HCT116 (cell line): ENCODE data around the gene GALNT14. TPM values are rescaled to one million over a fixed set of nuclear protein-coding genes. Genes with fewer than 3 reads are reported as not detected.

ENCODE experiments used
- ATAC-seq: fragments of 200-7000 bp; cut with Tn5 transposase; 2 replicates; pipeline ENCODE4 v1.9.1; 2020; ENCODE audit warnings: mild to moderate bottlenecking, moderate library complexity
- BruUV-seq: library from RNA; stranded (reverse); fragments of 400-500 nt; replicated peaks from 2 replicates; lab custom pipeline; 2021; lab: Mats Ljungman, UMichigan
- CTCF ChIA-PET: fragments of 300-600 bp; sonication (Branson Sonifier 250); formaldehyde crosslinking; loops from one replicate; lab custom pipeline; 2021; ENCODE audit warnings: antibody characterized with exemption; lab: Charles Lee
- POLR2A ChIA-PET: fragments of 300-600, 350-600 bp; sonication (Branson Sonifier 250); formaldehyde crosslinking; loops from one replicate; lab custom pipeline; 2021; ENCODE audit warnings: antibody characterized with exemption; lab: Charles Lee
- RAD21 ChIA-PET, 2 experiments: fragments of 300-600 bp; sonication (Branson Sonifier 250); formaldehyde crosslinking; loops; one replicate each; lab custom pipeline; 2023; ENCODE audit warnings: low total read pairs in 2 of 2; ENCODE audit not compliant: uncharacterized antibody in 2 of 2, unreplicated experiment in 2 of 2, low non-redundant PET in 1 of 2; lab: Charles Lee
- DNase-seq: peaks from one replicate; pipeline ENCODE4 v3.0.0-alpha.2; 2010; ENCODE audit warnings: low read depth, low spot score
- H2AFZ ChIP-seq: fragments of 200-600 bp; shearing (Covaris generic), sonication (generic); 2 replicates; pipeline ENCODE4 v1.6.1; 2017; ENCODE audit warnings: low read depth, mixed run types, mixed read lengths, antibody characterized with exemption, low read length; ENCODE audit not compliant: poor library complexity, severe bottlenecking
- H3K27ac ChIP-seq: 2 replicates; pipeline ENCODE4 v1.5.1; 2012; ENCODE audit warnings: low read depth, low read length
- H3K27me3 ChIP-seq: fragments of 200-600 bp; sonication (generic); 2 replicates; pipeline ENCODE4 v1.6.1; 2016; ENCODE audit warnings: mixed run types, low read length, mixed read lengths; ENCODE audit not compliant: insufficient read depth
- H3K36me3 ChIP-seq, 2 experiments: fragments of 200-500 bp in 1 of 2; fragments of 200-600 bp in 1 of 2; sonication (Bioruptor generic) in 1 of 2; sonication (generic) in 1 of 2; 2 replicates each; pipeline versions ENCODE4 v1.5.1 to v1.6.1; 2014 to 2016; ENCODE audit warnings: low read length in 2 of 2, inconsistent platforms in 1 of 2, mixed read lengths in 1 of 2, mixed run types in 1 of 2; ENCODE audit not compliant: insufficient read depth in 2 of 2, control insufficient read depth in 1 of 2
- H3K4me1 ChIP-seq, 2 experiments: fragments of 200-600 bp in 1 of 2; sonication (generic) in 1 of 2; 2 replicates each; pipeline versions ENCODE4 v1.5.1 to v1.6.1; 2012 to 2017; ENCODE audit warnings: low read length in 2 of 2, inconsistent platforms in 1 of 2, mild to moderate bottlenecking in 1 of 2, mixed read lengths in 1 of 2, mixed run types in 1 of 2, moderate library complexity in 1 of 2; ENCODE audit not compliant: insufficient read depth in 2 of 2, control insufficient read depth in 1 of 2
- H3K4me2 ChIP-seq: fragments of 200-600 bp; sonication (generic); 2 replicates; pipeline ENCODE4 v1.6.1; 2017; ENCODE audit warnings: mixed run types, low read length, mixed read lengths
- H3K4me3 ChIP-seq, 2 experiments: fragments of 200-600 bp in 1 of 2; sonication (generic) in 1 of 2; replicated peaks in 1 of 2; 2 replicates each; pipeline ENCODE4 v1.5.1; 2011 to 2016; ENCODE audit warnings: low read length in 2 of 2, control low read depth in 1 of 2, low read depth in 1 of 2, mild to moderate bottlenecking in 1 of 2, mixed read lengths in 1 of 2, mixed run types in 1 of 2
- H3K79me2 ChIP-seq: fragments of 200-600 bp; sonication (generic); 2 replicates; pipeline ENCODE4 v1.6.1; 2017; ENCODE audit warnings: mild to moderate bottlenecking, mixed run types, low read length, moderate library complexity, mixed read lengths; ENCODE audit not compliant: insufficient read depth
- H3K9ac ChIP-seq: fragments of 200-600 bp; sonication (generic); 2 replicates; pipeline ENCODE4 v1.6.1; 2016; ENCODE audit warnings: low read length, mixed read lengths
- H3K9me2 ChIP-seq: fragments of 200-600 bp; sonication (generic), shearing (Covaris generic); 2 replicates; pipeline ENCODE4 v1.6.1; 2017; ENCODE audit warnings: mixed run types, mild to moderate bottlenecking, moderate library complexity; ENCODE audit not compliant: insufficient read depth
- H3K9me3 ChIP-seq, 2 experiments: fragments of 200-500 bp in 1 of 2; fragments of 200-600 bp in 1 of 2; sonication (Bioruptor generic) in 1 of 2; sonication (generic) in 1 of 2; 2 replicates each; pipeline ENCODE4 v1.6.1; 2014 to 2017; ENCODE audit warnings: low read length in 2 of 2, mixed read lengths in 2 of 2, inconsistent platforms in 1 of 2, low read depth in 1 of 2, mild to moderate bottlenecking in 1 of 2, mixed run types in 1 of 2, moderate library complexity in 1 of 2; ENCODE audit not compliant: control insufficient read depth in 1 of 2, insufficient read depth in 1 of 2
- H4K20me1 ChIP-seq: fragments of 200-600 bp; sonication (generic), shearing (Covaris generic); 2 replicates; pipeline ENCODE4 v1.6.1; 2017; ENCODE audit warnings: mixed run types, mild to moderate bottlenecking, moderate library complexity; ENCODE audit not compliant: insufficient read depth
- FOSL1 ChIP-seq: IDR thresholded peaks from 2 replicates; pipeline ENCODE4 v1.6.1; 2012; ENCODE audit warnings: low read depth
- JUND ChIP-seq: IDR thresholded peaks from 2 replicates; pipeline ENCODE4 v1.6.1; 2012
- POLR2A ChIP-seq: IDR thresholded peaks from 2 replicates; pipeline ENCODE4 v1.7.0; 2011; ENCODE audit warnings: borderline replicate concordance; ENCODE audit not compliant: insufficient read depth, insufficient read length; ENCODE audit errors: extremely low read depth
- POLR2AphosphoS5 ChIP-seq: IDR thresholded peaks from 2 replicates; pipeline ENCODE4 v1.6.1; 2011; ENCODE audit warnings: mild to moderate bottlenecking, low read depth, low read length, moderate library complexity
- RAD21 ChIP-seq: IDR thresholded peaks from 2 replicates; pipeline ENCODE4 v1.6.1; 2012; ENCODE audit warnings: low read depth, mild to moderate bottlenecking
- SIN3A ChIP-seq: IDR thresholded peaks from 2 replicates; pipeline ENCODE4 v1.6.1; 2012; ENCODE audit warnings: low read depth
- YY1 ChIP-seq: IDR thresholded peaks from 2 replicates; pipeline ENCODE4 v1.6.1; 2011; ENCODE audit warnings: low read length, low read depth, moderate library complexity, mild to moderate bottlenecking; ENCODE audit not compliant: insufficient replicate concordance; ENCODE audit errors: extremely low read depth
- intact Hi-C: fragments of 100-400 bp; cut with micrococcal nuclease; formaldehyde crosslinking; loops from 2 replicates; pipeline ENCODE4 v1.10.0; 2022
- total RNA-seq: library from RNA; stranded (reverse); gene quantifications from one replicate; pipeline ENCODE4 v1.2.1, GENCODE V29; 2021; ENCODE audit not compliant: unreplicated experiment
- TF ChIP-seq, protein P1 (sequence below), 3 experiments: fragments of 200-600 bp in 1 of 3; sonication (generic) in 1 of 3; IDR thresholded peaks in 2 of 3; conservative IDR thresholded peaks in 1 of 3; 2 replicates each; pipeline ENCODE4 v1.5.1; 2012 to 2017; ENCODE audit warnings: low read depth in 2 of 3, low read length in 2 of 3, antibody characterized with exemption in 1 of 3, borderline replicate concordance in 1 of 3, control low read depth in 1 of 3, mild to moderate bottlenecking in 1 of 3, mixed read lengths in 1 of 3, mixed run types in 1 of 3, moderate library complexity in 1 of 3; ENCODE audit not compliant: insufficient read depth in 1 of 3
- TF ChIP-seq, protein P2 (sequence below): IDR thresholded peaks from 2 replicates; pipeline ENCODE4 v1.6.1; 2012; ENCODE audit warnings: low read depth

The GALNT14 gene
- total RNA-seq, 1 experiment from 2014 or later: 11.2 TPM

DNA sequence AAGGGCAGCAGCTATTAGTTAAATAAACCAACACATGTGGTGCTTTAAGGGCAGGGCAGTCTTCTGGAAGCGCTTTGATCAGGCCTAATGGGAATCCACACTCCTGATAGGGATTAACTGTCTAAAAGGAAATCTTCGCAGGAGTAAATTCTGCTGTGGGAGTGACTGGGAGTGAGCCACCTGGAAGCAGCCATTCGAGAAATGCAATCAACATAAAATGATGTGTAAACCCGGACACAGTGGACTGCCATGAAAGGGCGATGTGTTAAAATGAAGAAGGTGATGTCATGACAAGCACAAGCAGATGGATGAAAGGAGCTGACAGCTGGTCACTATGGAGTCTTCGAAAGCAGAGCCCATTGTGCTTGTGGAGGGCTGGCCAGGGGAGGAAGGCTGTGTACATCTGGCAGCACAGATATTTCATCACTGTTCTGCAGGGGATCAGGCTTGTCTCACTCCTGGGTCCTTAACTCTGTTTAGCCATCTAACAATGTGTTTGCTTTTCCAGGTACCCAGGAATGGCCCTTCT lies 24.8 kb upstream of the GALNT14 start:
- Histone ChIP-seq H3K27me3 (peaks cover 60% of the 10 kb centered on the region), H3K36me3 (no peaks in the 10 kb centered on the region), H2AFZ (no peak overlapping the region), H3K9ac (no peak overlapping the region), H3K4me3 (no peak overlapping the region), H4K20me1 (no peaks in the 10 kb centered on the region), H3K79me2 (no peaks in the 10 kb centered on the region), H3K4me1 (no peaks in the 10 kb centered on the region), H3K4me2 (no peak overlapping the region), H3K9me2 (no peaks in the 10 kb centered on the region), H3K9me3 (no peaks in the 10 kb centered on the region), H3K27ac (no peak overlapping the region)
- TF ChIP-seq, protein P1, sequence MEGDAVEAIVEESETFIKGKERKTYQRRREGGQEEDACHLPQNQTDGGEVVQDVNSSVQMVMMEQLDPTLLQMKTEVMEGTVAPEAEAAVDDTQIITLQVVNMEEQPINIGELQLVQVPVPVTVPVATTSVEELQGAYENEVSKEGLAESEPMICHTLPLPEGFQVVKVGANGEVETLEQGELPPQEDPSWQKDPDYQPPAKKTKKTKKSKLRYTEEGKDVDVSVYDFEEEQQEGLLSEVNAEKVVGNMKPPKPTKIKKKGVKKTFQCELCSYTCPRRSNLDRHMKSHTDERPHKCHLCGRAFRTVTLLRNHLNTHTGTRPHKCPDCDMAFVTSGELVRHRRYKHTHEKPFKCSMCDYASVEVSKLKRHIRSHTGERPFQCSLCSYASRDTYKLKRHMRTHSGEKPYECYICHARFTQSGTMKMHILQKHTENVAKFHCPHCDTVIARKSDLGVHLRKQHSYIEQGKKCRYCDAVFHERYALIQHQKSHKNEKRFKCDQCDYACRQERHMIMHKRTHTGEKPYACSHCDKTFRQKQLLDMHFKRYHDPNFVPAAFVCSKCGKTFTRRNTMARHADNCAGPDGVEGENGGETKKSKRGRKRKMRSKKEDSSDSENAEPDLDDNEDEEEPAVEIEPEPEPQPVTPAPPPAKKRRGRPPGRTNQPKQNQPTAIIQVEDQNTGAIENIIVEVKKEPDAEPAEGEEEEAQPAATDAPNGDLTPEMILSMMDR (IDR thresholded peaks at IDR 0.05 in 2 of 3, conservative IDR thresholded peaks at IDR 0.05 in 1 of 3; ENCODE audit: borderline replicate concordance in 1 of 3, insufficient read depth in 1 of 3, low read depth in 2 of 3, low read length in 2 of 3): no peak
- TF ChIP-seq, protein P2, sequence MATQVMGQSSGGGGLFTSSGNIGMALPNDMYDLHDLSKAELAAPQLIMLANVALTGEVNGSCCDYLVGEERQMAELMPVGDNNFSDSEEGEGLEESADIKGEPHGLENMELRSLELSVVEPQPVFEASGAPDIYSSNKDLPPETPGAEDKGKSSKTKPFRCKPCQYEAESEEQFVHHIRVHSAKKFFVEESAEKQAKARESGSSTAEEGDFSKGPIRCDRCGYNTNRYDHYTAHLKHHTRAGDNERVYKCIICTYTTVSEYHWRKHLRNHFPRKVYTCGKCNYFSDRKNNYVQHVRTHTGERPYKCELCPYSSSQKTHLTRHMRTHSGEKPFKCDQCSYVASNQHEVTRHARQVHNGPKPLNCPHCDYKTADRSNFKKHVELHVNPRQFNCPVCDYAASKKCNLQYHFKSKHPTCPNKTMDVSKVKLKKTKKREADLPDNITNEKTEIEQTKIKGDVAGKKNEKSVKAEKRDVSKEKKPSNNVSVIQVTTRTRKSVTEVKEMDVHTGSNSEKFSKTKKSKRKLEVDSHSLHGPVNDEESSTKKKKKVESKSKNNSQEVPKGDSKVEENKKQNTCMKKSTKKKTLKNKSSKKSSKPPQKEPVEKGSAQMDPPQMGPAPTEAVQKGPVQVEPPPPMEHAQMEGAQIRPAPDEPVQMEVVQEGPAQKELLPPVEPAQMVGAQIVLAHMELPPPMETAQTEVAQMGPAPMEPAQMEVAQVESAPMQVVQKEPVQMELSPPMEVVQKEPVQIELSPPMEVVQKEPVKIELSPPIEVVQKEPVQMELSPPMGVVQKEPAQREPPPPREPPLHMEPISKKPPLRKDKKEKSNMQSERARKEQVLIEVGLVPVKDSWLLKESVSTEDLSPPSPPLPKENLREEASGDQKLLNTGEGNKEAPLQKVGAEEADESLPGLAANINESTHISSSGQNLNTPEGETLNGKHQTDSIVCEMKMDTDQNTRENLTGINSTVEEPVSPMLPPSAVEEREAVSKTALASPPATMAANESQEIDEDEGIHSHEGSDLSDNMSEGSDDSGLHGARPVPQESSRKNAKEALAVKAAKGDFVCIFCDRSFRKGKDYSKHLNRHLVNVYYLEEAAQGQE: no peak
- TF ChIP-seq FOSL1: no peak
- no peak for TF ChIP-seq JUND
- no peak for TF ChIP-seq YY1
- TF ChIP-seq POLR2A: no peak
- no peak for TF ChIP-seq RAD21
- TF ChIP-seq SIN3A: no peak
- TF ChIP-seq POLR2AphosphoS5: no peak
- BruUV-seq: no TSS peak
- ChIA-PET RAD21 (no interaction called here), POLR2A (no interaction called here), CTCF (no interaction called here)
- DNase-seq (no peak), ATAC-seq (no peak)
- intact Hi-C loops: no loop called here
